HepG2 (cell line): ENCODE results near the gene VRK2. TPM values are rescaled to one million over a fixed set of nuclear protein-coding genes. Genes with fewer than 3 reads are reported as not detected.

Experiments
- ATAC-seq: fragments of 200-7000 bp; cut with Tn5 transposase; 3 replicates; pipeline ENCODE4 v1.9.1; 2020; ENCODE audit warnings: mild to moderate bottlenecking, moderate library complexity
- BruUV-seq: library from RNA; stranded (reverse); fragments of 400-500 nt; replicated peaks from 2 replicates; lab custom pipeline; 2021; lab: Mats Ljungman, UMichigan
- CTCF ChIA-PET: fragments of 300-600 bp; formaldehyde crosslinking; extraction: SDS; loops from one replicate; lab custom pipeline; 2021; ENCODE audit warnings: low total read pairs, inconsistent platforms, low intra/inter-chr PET ratio; lab: Yijun Ruan, JAX
- POLR2A ChIA-PET: fragments of 350-600 bp; sonication (Branson Sonifier 250); formaldehyde crosslinking; loops from one replicate; lab custom pipeline; 2020; ENCODE audit warnings: antibody characterized with exemption, inconsistent platforms; lab: Yijun Ruan, JAX
- DNase-seq: peaks from one replicate; pipeline ENCODE4 v3.0.0-alpha.2; 2015; ENCODE audit warnings: low spot score
- FAIRE-seq: peaks from 3 replicates; lab custom pipeline; 2011; peaks lifted over from hg19 to GRCh38; lab: Jason Lieb, UNC
- H2AFZ ChIP-seq: one replicate; pipeline ENCODE4 v1.6.1; 2011; ENCODE audit warnings: low read length, inconsistent platforms
- H3K27ac ChIP-seq: fragments of 300-600 bp; 3 replicates; pipeline ENCODE4 v1.8.0; 2011; ENCODE audit warnings: mixed run types, mild to moderate bottlenecking, mixed read lengths, low read length, inconsistent platforms; ENCODE audit not compliant: insufficient read depth; ENCODE audit errors: extremely low read length
- H3K27me3 ChIP-seq, 2 experiments: fragments of 200-600 bp in 1 of 2; 2 replicates in 1 of 2; 3 replicates in 1 of 2; pipeline versions ENCODE4 v1.6.0 to v1.8.0; 2011; ENCODE audit warnings: low read length in 2 of 2, mild to moderate bottlenecking in 2 of 2, moderate library complexity in 2 of 2, inconsistent platforms in 1 of 2; ENCODE audit not compliant: insufficient read depth in 2 of 2, control insufficient read depth in 1 of 2
- H3K36me3 ChIP-seq, 2 experiments: fragments of 200-600 bp in 1 of 2; replicated peaks in 1 of 2; 2 replicates in 1 of 2; 3 replicates in 1 of 2; pipeline versions ENCODE4 v1.5.1 to v1.8.0; 2011; ENCODE audit warnings: low read length in 2 of 2, inconsistent platforms in 1 of 2; ENCODE audit not compliant: insufficient read depth in 2 of 2, control insufficient read depth in 1 of 2
- H3K4me1 ChIP-seq: 2 replicates; pipeline ENCODE4 v1.5.1; 2012; ENCODE audit warnings: low read length, inconsistent platforms; ENCODE audit not compliant: insufficient read depth
- H3K4me2 ChIP-seq: 2 replicates; pipeline ENCODE4 v1.6.0; 2011; ENCODE audit warnings: low read depth, low read length, inconsistent platforms
- H3K4me3 ChIP-seq, 3 experiments: fragments of 200-600 bp in 1 of 3; sonication (generic), shearing (Covaris generic) in 1 of 3; replicated peaks in 1 of 3; 2 replicates each; pipeline ENCODE4 v1.5.1; 2011 to 2016; ENCODE audit warnings: low read length in 3 of 3, inconsistent platforms in 2 of 3, low read depth in 2 of 3, mild to moderate bottlenecking in 2 of 3, control low read depth in 1 of 3, mixed read lengths in 1 of 3; ENCODE audit not compliant: insufficient read depth in 1 of 3
- H3K79me2 ChIP-seq: one replicate; pipeline ENCODE4 v1.6.1; 2011; ENCODE audit warnings: low read length, inconsistent platforms; ENCODE audit not compliant: insufficient read depth
- H3K9ac ChIP-seq: 2 replicates; pipeline ENCODE4 v1.6.0; 2011; ENCODE audit warnings: mild to moderate bottlenecking, low read depth, low read length, inconsistent platforms; ENCODE audit not compliant: insufficient read depth
- H3K9me3 ChIP-seq: 2 replicates; pipeline ENCODE4 v1.5.1; 2012; ENCODE audit warnings: mild to moderate bottlenecking, low read length
- H4K20me1 ChIP-seq: 2 replicates; pipeline ENCODE4 v1.6.0; 2011; ENCODE audit warnings: inconsistent platforms, mild to moderate bottlenecking, low read length, moderate library complexity; ENCODE audit not compliant: insufficient read depth
- ADNP ChIP-seq: sonication (generic); formaldehyde crosslinking; IDR thresholded peaks from 2 replicates; pipeline ENCODE4 v1.4.0; 2020; ENCODE audit warnings: missing genetic modification reagents
- CEBPB ChIP-seq: IDR thresholded peaks from 2 replicates; pipeline ENCODE4 v1.6.1; 2011; ENCODE audit warnings: low read depth, low read length, improper control_type of control experiment, borderline replicate concordance
- CREB1 ChIP-seq, 2 experiments: fragments of 450-650 bp in 1 of 2; IDR thresholded peaks; 2 replicates each; pipeline ENCODE4 v1.6.1; 2016 to 2017; ENCODE audit warnings: control low read depth in 1 of 2, mild to moderate bottlenecking in 1 of 2, missing compliant biosample characterization in 1 of 2, missing genetic modification characterization in 1 of 2
- GTF2F1 ChIP-seq: fragments of 150-350 bp; IDR thresholded peaks from 2 replicates; pipeline ENCODE4 v1.6.1; 2014; ENCODE audit warnings: low read length
- MXD4 ChIP-seq: IDR thresholded peaks from 2 replicates; pipeline ENCODE4 v1.6.1; 2016; ENCODE audit warnings: mild to moderate bottlenecking, missing biosample characterization, missing genetic modification reagents
- PTBP1 ChIP-seq: fragments of 200-400 bp; formaldehyde crosslinking; IDR thresholded peaks from 2 replicates; pipeline ENCODE4 v1.6.1; 2018; ENCODE audit warnings: low read length, low read depth; ENCODE audit not compliant: poor library complexity, severe bottlenecking
- SNAPC2 ChIP-seq: sonication (generic); formaldehyde crosslinking; IDR thresholded peaks from 2 replicates; pipeline ENCODE4 v1.8.1; 2022; ENCODE audit warnings: mild to moderate bottlenecking, missing genetic modification reagents
- SOX6 ChIP-seq, 2 experiments: fragments of 450-650 bp in 1 of 2; sonication (generic) in 1 of 2; formaldehyde crosslinking in 1 of 2; IDR thresholded peaks; 2 replicates each; pipeline versions ENCODE4 v1.4.0 to v1.6.1; 2017 to 2020; ENCODE audit warnings: antibody characterized with exemption in 1 of 2, mild to moderate bottlenecking in 1 of 2, missing genetic modification reagents in 1 of 2
- SYNCRIP ChIP-seq: fragments of 200-400 bp; formaldehyde crosslinking; IDR thresholded peaks from 2 replicates; pipeline ENCODE4 v1.6.1; 2018; ENCODE audit warnings: mild to moderate bottlenecking, low read depth, low read length; ENCODE audit not compliant: insufficient read depth
- THYN1 ChIP-seq: sonication (generic); formaldehyde crosslinking; IDR thresholded peaks from 2 replicates; pipeline ENCODE4 v1.8.1; 2023; ENCODE audit warnings: low read depth, mild to moderate bottlenecking, moderate library complexity, missing genetic modification reagents, borderline replicate concordance
- ZBTB21 ChIP-seq: sonication (generic); formaldehyde crosslinking; IDR thresholded peaks from 2 replicates; pipeline ENCODE4 v1.4.0; 2020; ENCODE audit warnings: missing genetic modification reagents
- ZFX ChIP-seq: sonication (generic); formaldehyde crosslinking; IDR thresholded peaks from 2 replicates; pipeline ENCODE4 v1.4.0; 2020; ENCODE audit warnings: mild to moderate bottlenecking, low read depth, missing genetic modification reagents, moderate library complexity
- ZNF33B ChIP-seq: sonication (generic); formaldehyde crosslinking; IDR thresholded peaks from 2 replicates; pipeline ENCODE4 v1.5.1; 2020; ENCODE audit warnings: mild to moderate bottlenecking, missing genetic modification reagents
- ZNF709 ChIP-seq: sonication (generic); formaldehyde crosslinking; IDR thresholded peaks from 2 replicates; pipeline ENCODE4 v1.5.0; 2020; ENCODE audit warnings: mild to moderate bottlenecking, missing genetic modification reagents
- WGBS: methylation state at CpG from one replicate; pipeline ENCODE4 v1.1.6; 2017; ENCODE audit warnings: low lambda C conversion rate; 5-methylcytosine and 5-hydroxymethylcytosine counted together
- in situ Hi-C: cut with HindIII; loops from 2 replicates; pipeline ENCODE4 v1.10.0; 2017; ENCODE audit warnings: low pct_unique_long_range_greater_than_20kb; ENCODE audit not compliant: extremely low pct_ligation_motif_present
- intact Hi-C: fragments of 100-400 bp; cut with micrococcal nuclease; formaldehyde crosslinking; loops from one replicate; pipeline ENCODE4 v1.10.0; 2022; ENCODE audit not compliant: unreplicated experiment
- polyA plus RNA-seq, 8 experiments: library from polyadenylated mRNA; depleted of rRNA in 3 of 8; stranded (reverse) in 7 of 8; unstranded in 1 of 8; fragments of >200 nt; fragmentation: Illumina TruSeq in 4 of 8; extraction: Trizol in 4 of 8; gene quantifications; 2 replicates each; pipeline versions ENCODE4 v1.2.1 to v1.2.3, GENCODE V29; 2011 to 2016; ENCODE audit warnings: low read depth in 4 of 8, missing spikeins in 1 of 8, mixed read lengths in 1 of 8; ENCODE audit not compliant: insufficient read depth in 1 of 8
- total RNA-seq, 5 experiments: library from RNA; depleted of rRNA; stranded (reverse); fragments of >200 nt; fragmentation: Illumina TruSeq; extraction: Trizol; gene quantifications; 2 replicates each; pipeline ENCODE4 v1.2.3, GENCODE V29; 2016; ENCODE audit warnings: low read depth in 1 of 5
- TF ChIP-seq, protein P1 (sequence below): sonication (generic); formaldehyde crosslinking; IDR thresholded peaks from 2 replicates; pipeline ENCODE4 v1.9.0; 2021; ENCODE audit warnings: missing genetic modification reagents, borderline replicate concordance
- TF ChIP-seq, protein P2 (sequence below): sonication (generic); formaldehyde crosslinking; IDR thresholded peaks from 2 replicates; pipeline ENCODE4 v1.5.0; 2020; ENCODE audit warnings: missing genetic modification reagents
- TF ChIP-seq, protein P3 (sequence below), 2 experiments: IDR thresholded peaks; 2 replicates each; pipeline ENCODE4 v1.6.1; 2011 to 2012; ENCODE audit warnings: low read length in 2 of 2, borderline replicate concordance in 1 of 2, low read depth in 1 of 2, mild to moderate bottlenecking in 1 of 2, moderate library complexity in 1 of 2

VRK2 gene
- total and polyA plus RNA-seq, 2 of the 13 experiments (the other 11 are each of a cell fraction or from before 2014, with no cell fraction given) = 13.3 to 29.1 TPM

DNA sequence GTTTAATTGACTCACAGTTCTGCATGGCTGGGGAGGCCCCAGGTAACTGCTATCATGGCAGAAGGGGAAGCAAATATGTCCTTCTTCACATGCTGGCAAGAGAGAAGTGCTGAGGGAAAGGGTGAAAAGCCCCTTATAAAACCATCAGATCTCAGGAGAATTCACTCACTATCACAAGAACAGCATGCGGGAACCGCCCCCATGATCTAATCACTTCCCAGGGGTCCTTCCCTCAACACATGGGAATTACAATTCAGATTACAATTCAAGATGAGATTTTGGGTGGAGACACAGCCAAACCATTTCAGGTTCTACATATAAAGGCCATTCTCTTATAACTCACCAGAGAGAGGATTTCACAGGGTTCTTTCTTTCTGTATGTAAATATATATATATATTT is 62.9 kb downstream of the VRK2 start:
- in situ Hi-C loops = no loop called here
- H3K9ac ChIP-seq = no peak overlapping the region
- ChIA-PET POLR2A (no interaction called here), CTCF (no interaction called here)
- no peaks in the 10 kb centered on the region; a peak in 1 of 5 replicates for H3K36me3 ChIP-seq
- FAIRE-seq = no peak
- BruUV-seq = no TSS peak
- no peak for DNase-seq
- no peak overlapping the region for H3K27ac ChIP-seq
- H3K4me3 ChIP-seq = no peak overlapping the region
- H3K9me3 ChIP-seq = no peaks in the 10 kb centered on the region
- no peaks in the 10 kb centered on the region for H4K20me1 ChIP-seq
- no peaks in the 10 kb centered on the region for H3K27me3 ChIP-seq
- WGBS = 93% methylated on average over 2 of the region's 2 CpGs
- H3K4me2 ChIP-seq = no peak overlapping the region
- intact Hi-C loops = no loop called here
- no peaks in the 10 kb centered on the region for H3K4me1 ChIP-seq
- H3K79me2 ChIP-seq = no peaks in the 10 kb centered on the region
- no peak for ATAC-seq
- H2AFZ ChIP-seq = no peak overlapping the region
- no peak for TF ChIP-seq PTBP1
- TF ChIP-seq, protein P1, sequence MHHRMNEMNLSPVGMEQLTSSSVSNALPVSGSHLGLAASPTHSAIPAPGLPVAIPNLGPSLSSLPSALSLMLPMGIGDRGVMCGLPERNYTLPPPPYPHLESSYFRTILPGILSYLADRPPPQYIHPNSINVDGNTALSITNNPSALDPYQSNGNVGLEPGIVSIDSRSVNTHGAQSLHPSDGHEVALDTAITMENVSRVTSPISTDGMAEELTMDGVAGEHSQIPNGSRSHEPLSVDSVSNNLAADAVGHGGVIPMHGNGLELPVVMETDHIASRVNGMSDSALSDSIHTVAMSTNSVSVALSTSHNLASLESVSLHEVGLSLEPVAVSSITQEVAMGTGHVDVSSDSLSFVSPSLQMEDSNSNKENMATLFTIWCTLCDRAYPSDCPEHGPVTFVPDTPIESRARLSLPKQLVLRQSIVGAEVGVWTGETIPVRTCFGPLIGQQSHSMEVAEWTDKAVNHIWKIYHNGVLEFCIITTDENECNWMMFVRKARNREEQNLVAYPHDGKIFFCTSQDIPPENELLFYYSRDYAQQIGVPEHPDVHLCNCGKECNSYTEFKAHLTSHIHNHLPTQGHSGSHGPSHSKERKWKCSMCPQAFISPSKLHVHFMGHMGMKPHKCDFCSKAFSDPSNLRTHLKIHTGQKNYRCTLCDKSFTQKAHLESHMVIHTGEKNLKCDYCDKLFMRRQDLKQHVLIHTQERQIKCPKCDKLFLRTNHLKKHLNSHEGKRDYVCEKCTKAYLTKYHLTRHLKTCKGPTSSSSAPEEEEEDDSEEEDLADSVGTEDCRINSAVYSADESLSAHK (CRISPR knock-in tag) = no peak
- TF ChIP-seq ZBTB21 (CRISPR knock-in tag) = no peak
- TF ChIP-seq, protein P2, sequence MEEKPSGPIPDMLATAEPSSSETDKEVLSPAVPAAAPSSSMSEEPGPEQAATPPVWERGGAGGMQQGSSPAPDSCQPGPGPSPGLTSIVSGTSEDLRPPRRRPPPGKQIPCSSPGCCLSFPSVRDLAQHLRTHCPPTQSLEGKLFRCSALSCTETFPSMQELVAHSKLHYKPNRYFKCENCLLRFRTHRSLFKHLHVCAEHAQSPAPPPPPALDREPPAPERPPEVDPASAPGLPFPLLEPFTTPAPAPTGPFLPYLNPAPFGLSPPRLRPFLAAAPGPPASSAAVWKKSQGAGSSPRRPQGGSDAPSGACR (CRISPR knock-in tag) = no peak
- TF ChIP-seq SOX6 (IDR thresholded peaks at IDR 0.05) = no peak
- no peak for TF ChIP-seq SOX6 (CRISPR knock-in tag; IDR thresholded peaks at IDR 0.05)
- no peak for TF ChIP-seq CREB1 (IDR thresholded peaks at IDR 0.05)
- TF ChIP-seq CREB1 (CRISPR knock-in tag; IDR thresholded peaks at IDR 0.05) = no peak
- no peak for TF ChIP-seq CEBPB
- TF ChIP-seq ADNP = no peak
- no peak for TF ChIP-seq ZNF33B (CRISPR knock-in tag)
- no peak for TF ChIP-seq SNAPC2 (CRISPR knock-in tag)
- TF ChIP-seq THYN1 (CRISPR knock-in tag) = no peak
- no peak for TF ChIP-seq MXD4
- no peak for TF ChIP-seq GTF2F1
- no peak for TF ChIP-seq SYNCRIP
- TF ChIP-seq ZNF709 (CRISPR knock-in tag) = no peak
- TF ChIP-seq ZFX (CRISPR knock-in tag) = no peak
- TF ChIP-seq, protein P3, sequence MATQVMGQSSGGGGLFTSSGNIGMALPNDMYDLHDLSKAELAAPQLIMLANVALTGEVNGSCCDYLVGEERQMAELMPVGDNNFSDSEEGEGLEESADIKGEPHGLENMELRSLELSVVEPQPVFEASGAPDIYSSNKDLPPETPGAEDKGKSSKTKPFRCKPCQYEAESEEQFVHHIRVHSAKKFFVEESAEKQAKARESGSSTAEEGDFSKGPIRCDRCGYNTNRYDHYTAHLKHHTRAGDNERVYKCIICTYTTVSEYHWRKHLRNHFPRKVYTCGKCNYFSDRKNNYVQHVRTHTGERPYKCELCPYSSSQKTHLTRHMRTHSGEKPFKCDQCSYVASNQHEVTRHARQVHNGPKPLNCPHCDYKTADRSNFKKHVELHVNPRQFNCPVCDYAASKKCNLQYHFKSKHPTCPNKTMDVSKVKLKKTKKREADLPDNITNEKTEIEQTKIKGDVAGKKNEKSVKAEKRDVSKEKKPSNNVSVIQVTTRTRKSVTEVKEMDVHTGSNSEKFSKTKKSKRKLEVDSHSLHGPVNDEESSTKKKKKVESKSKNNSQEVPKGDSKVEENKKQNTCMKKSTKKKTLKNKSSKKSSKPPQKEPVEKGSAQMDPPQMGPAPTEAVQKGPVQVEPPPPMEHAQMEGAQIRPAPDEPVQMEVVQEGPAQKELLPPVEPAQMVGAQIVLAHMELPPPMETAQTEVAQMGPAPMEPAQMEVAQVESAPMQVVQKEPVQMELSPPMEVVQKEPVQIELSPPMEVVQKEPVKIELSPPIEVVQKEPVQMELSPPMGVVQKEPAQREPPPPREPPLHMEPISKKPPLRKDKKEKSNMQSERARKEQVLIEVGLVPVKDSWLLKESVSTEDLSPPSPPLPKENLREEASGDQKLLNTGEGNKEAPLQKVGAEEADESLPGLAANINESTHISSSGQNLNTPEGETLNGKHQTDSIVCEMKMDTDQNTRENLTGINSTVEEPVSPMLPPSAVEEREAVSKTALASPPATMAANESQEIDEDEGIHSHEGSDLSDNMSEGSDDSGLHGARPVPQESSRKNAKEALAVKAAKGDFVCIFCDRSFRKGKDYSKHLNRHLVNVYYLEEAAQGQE (IDR thresholded peaks at IDR 0.05; ENCODE audit: borderline replicate concordance in 1 of 2, low read depth in 1 of 2, low read length in 2 of 2) = no peak
